Measurements from ENCODE around the gene ROR2.

ROR2 gene

GRCh38 chr9:91771864-91772263 lies 178.2 kb downstream of the ROR2 start:
- CTCF ChIA-PET, result interaction anchor here (0.7 to 2.2 kb wide), 2 partner anchors 13 to 857 kb away, joined by 3 to 11 read pairs; no protein-coding TSS in a partner anchor
- no peaks in the 10 kb centered on the region for H3K4me1 Mint-ChIP-seq
- H3K27me3 Mint-ChIP-seq, result peaks cover 30% of the 10 kb centered on the region
- H3K9me3 Mint-ChIP-seq, result no peaks in the 10 kb centered on the region
- H3K36me3 Mint-ChIP-seq, result no peaks in the 10 kb centered on the region
- DNase-seq, result no peak
- H3K27ac Mint-ChIP-seq, result no peak overlapping the region
- no peak overlapping the region for H3K4me3 Mint-ChIP-seq

DNA sequence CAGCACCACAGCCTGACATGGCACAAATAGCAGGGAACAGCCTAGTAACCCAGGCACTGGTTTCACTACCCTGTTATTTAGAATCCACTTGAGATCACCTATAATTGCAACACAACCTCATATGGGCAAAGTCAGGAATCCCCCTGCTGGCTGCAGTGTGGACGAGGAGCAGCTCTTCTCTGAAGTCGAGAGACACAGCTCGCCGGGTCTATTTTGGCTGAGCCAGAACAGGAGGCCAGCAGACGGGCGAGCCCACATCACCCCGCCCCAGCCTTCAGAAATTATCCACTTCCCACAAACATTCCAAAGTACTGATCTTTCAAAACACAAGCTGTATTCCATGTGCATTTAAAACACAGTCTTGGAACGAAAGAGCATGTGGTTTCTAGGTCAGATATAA lies 179.0 kb downstream of the ROR2 start:
- no peaks in the 10 kb centered on the region for H3K4me1 Mint-ChIP-seq
- H3K36me3 Mint-ChIP-seq, result no peaks in the 10 kb centered on the region
- H3K9me3 Mint-ChIP-seq, result no peaks in the 10 kb centered on the region
- H3K27ac Mint-ChIP-seq, result no peak overlapping the region
- H3K4me3 Mint-ChIP-seq, result no peak overlapping the region
- H3K27me3 Mint-ChIP-seq, result peaks cover 33% of the 10 kb centered on the region
- no peak for DNase-seq
- CTCF ChIA-PET, result interaction anchor here (2.2 kb wide), 1 partner anchor 12 kb away, joined by 11 read pairs; no protein-coding TSS in a partner anchor

DNA sequence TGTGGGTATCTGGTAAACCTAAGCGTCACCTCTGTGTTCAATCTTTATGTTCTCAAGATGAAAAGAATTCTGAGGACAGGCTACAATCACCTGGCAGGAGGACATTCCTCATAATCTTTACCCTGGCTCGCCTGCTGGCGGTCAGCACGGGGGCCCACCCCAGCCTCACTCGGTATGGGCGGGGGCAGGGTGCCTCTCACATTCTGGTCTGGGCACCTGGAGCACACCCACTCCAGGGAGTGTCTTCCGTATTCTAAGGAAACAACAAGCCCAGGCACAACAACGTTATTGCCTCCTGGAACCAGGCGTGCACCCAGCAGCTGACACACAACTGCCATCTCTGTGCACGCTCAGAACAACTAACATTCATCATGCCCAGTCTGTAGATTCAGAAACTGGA lies 179.8 kb downstream of the ROR2 start:
- H3K4me1 Mint-ChIP-seq, result no peaks in the 10 kb centered on the region
- H3K9me3 Mint-ChIP-seq, result no peaks in the 10 kb centered on the region
- H3K4me3 Mint-ChIP-seq, result no peak overlapping the region
- CTCF ChIA-PET, result no interaction called here
- no peak for DNase-seq
- no peaks in the 10 kb centered on the region for H3K36me3 Mint-ChIP-seq
- H3K27ac Mint-ChIP-seq, result no peak overlapping the region
- H3K27me3 Mint-ChIP-seq, result peaks cover 36% of the 10 kb centered on the region

- CTCF ChIA-PET, result no interaction called here
- Mint-ChIP-seq H3K4me1 (no peaks in the 10 kb centered on the region), H3K27ac (no peak overlapping the region), H3K4me3 (no peak overlapping the region), H3K36me3 (no peaks in the 10 kb centered on the region), H3K9me3 (no peaks in the 10 kb centered on the region), H3K27me3 (peaks cover 35% of the 10 kb centered on the region)
- no peak for DNase-seq
These were observed 180.8 kb downstream of the ROR2 start for GRCh38 chr9:91768977-91769916.

DNA sequence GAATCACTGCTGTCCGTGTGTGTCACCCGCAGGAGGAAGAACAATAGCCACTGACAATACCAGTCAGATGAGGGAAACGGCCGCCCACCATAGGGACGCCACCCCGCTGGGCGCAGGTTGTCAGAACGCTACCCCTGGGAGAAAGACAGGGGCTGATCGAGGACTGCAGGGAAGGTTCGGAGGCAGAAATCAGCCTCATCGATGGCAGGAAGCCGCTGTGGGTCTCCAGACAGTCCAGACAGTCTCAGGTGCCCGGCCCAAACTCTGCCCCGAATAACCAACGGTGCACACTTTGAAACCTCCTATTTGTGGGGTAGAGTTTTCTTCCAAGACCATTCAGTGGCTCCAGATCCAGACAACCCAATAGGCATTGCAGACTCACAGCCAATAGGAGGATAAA lies 181.5 kb downstream of the ROR2 start:
- Mint-ChIP-seq H3K4me3 (no peak overlapping the region), H3K4me1 (no peaks in the 10 kb centered on the region), H3K9me3 (no peaks in the 10 kb centered on the region), H3K27ac (no peak overlapping the region), H3K36me3 (no peaks in the 10 kb centered on the region), H3K27me3 (peaks cover 31% of the 10 kb centered on the region)
- CTCF ChIA-PET, result no interaction called here
- DNase-seq, result no peak

GRCh38 chr9:91766315-91767069 lies 183.5 kb downstream of the ROR2 start:
- Mint-ChIP-seq H3K4me1 (no peaks in the 10 kb centered on the region), H3K9me3 (no peaks in the 10 kb centered on the region), H3K36me3 (no peaks in the 10 kb centered on the region), H3K27me3 (peaks cover 36% of the 10 kb centered on the region), H3K4me3 (no peak overlapping the region), H3K27ac (no peak overlapping the region)
- no peak for DNase-seq
- CTCF ChIA-PET, result no interaction called here

GRCh38 chr9:91765296-91765695 lies 184.7 kb downstream of the ROR2 start:
- no peaks in the 10 kb centered on the region for H3K9me3 Mint-ChIP-seq
- CTCF ChIA-PET, result no interaction called here
- no peak overlapping the region for H3K27ac Mint-ChIP-seq
- no peak for DNase-seq
- H3K4me1 Mint-ChIP-seq, result no peaks in the 10 kb centered on the region
- H3K36me3 Mint-ChIP-seq, result no peaks in the 10 kb centered on the region
- H3K4me3 Mint-ChIP-seq, result no peak overlapping the region
- peaks cover 39% of the 10 kb centered on the region for H3K27me3 Mint-ChIP-seq

DNA sequence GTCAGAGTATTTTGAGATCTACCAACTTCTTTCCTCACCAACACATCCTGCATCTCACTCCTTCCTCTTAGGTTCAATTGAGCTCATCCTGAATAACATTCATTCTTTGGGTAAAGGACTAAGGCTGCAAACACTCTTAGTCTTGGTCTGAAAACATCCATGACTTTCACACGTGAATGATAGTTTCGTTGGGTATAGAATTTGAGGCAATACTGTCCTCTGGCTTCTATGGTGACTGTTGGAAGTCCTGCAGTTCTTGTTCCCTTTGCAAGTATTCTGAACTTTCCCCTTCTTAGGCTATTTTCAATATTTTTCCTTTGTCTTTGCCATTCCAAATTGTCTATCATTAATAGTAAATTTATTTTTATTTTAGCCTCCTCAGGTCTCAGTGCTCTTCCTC lies 185.4 kb downstream of the ROR2 start:
- Mint-ChIP-seq H3K4me3 (no peak overlapping the region), H3K4me1 (no peaks in the 10 kb centered on the region), H3K27me3 (peaks cover 39% of the 10 kb centered on the region), H3K36me3 (no peaks in the 10 kb centered on the region), H3K27ac (no peak overlapping the region), H3K9me3 (no peaks in the 10 kb centered on the region)
- CTCF ChIA-PET, result no interaction called here
- no peak for DNase-seq

- Mint-ChIP-seq H3K27me3 (peaks cover 26% of the 10 kb centered on the region), H3K9me3 (no peaks in the 10 kb centered on the region), H3K4me1 (no peaks in the 10 kb centered on the region), H3K4me3 (no peak overlapping the region), H3K27ac (no peak overlapping the region), H3K36me3 (no peaks in the 10 kb centered on the region)
- DNase-seq, result no peak
- CTCF ChIA-PET, result interaction anchor here (0.7 to 0.8 kb wide), 2 partner anchors 29 to 34 kb away, joined by 3 read pairs; no protein-coding TSS in a partner anchor
These were observed 188.7 kb downstream of the ROR2 start for GRCh38 chr9:91761362-91761761.

DNA sequence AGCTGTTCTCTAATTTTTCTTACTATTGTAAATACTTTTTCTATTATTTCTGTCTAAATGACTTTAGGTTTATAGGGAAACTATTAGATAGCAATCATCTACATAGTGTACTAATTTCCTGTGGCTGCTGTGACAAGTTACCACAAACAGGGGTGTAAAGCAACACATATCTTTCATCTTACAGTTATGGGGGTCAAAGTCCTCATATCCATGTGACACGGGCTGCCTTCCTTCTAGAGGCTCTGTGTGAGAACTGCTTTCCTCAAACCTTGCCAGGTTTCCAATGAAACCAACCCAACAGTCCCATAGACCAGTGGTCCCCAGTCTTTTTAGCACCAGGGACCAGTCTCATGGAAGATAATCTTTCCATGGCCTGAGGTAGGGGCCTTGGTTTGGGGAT lies 189.1 kb downstream of the ROR2 start:
- Mint-ChIP-seq H3K27ac (no peak overlapping the region), H3K4me3 (no peak overlapping the region), H3K4me1 (no peaks in the 10 kb centered on the region), H3K36me3 (no peaks in the 10 kb centered on the region), H3K27me3 (peaks cover 22% of the 10 kb centered on the region), H3K9me3 (no peaks in the 10 kb centered on the region)
- CTCF ChIA-PET, result interaction anchor here (0.7 kb wide), 1 partner anchor 30 kb away, joined by 3 read pairs; no protein-coding TSS in a partner anchor
- no peak for DNase-seq

DNA sequence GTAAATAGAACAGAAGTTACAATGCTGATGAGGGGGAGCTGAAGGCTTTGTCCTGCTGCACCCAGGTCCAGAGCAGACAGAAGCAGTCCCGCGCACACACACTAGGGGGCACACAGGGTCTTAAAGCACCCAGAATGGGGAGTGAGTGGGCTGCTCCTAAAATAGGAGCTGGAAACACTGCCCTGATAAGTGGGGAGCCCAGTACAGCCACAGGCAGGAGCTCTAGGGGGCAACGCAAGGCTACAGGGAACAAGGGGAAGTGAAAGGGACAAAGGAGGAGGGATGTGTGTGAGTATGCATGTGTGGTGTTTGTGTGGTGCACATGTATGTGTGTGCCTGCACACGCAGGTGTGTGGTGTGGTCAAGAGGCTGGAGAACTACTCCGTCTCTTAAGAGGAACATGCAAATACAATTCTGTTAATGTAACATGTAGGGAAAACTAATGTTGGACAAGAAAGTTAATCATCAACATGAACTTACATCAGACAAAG lies 191.5 kb downstream of the ROR2 start:
- Mint-ChIP-seq H3K9me3 (no peaks in the 10 kb centered on the region), H3K4me1 (no peaks in the 10 kb centered on the region), H3K27ac (no peak overlapping the region), H3K4me3 (no peak overlapping the region), H3K36me3 (no peaks in the 10 kb centered on the region), H3K27me3 (peaks cover 12% of the 10 kb centered on the region)
- DNase-seq, result peak; percentile 53
- CTCF ChIA-PET, result interaction anchor here (0.7 to 2.7 kb wide), 8 partner anchors 13 to 296 kb away, joined by 3 to 11 read pairs (median 4); no protein-coding TSS in a partner anchor

GRCh38 chr9:91757782-91758181 lies 192.2 kb downstream of the ROR2 start:
- Mint-ChIP-seq H3K27ac (no peak overlapping the region), H3K4me1 (no peaks in the 10 kb centered on the region), H3K36me3 (no peaks in the 10 kb centered on the region), H3K27me3 (peaks cover 12% of the 10 kb centered on the region), H3K9me3 (no peaks in the 10 kb centered on the region), H3K4me3 (no peak overlapping the region)
- CTCF ChIA-PET, result interaction anchor here (0.7 to 2.7 kb wide), 7 partner anchors 14 to 297 kb away, joined by 3 to 11 read pairs (median 4); no protein-coding TSS in a partner anchor
- no peak for DNase-seq

DNA sequence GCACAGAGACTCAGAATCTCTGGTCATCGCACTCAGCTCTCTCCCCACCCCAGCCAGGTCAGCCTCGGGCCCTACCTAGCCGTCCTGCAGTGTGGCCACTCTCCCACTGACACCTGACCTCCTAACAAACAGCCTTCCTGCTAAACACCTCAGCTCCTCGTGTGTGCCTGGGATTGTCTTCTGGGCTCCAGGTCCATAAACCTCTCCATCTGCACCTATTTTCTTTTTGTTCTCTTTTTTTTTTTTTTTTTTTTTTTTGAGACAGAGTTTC lies 193.6 kb downstream of the ROR2 start:
- Mint-ChIP-seq H3K9me3 (no peaks in the 10 kb centered on the region), H3K4me3 (no peak overlapping the region), H3K27ac (no peak overlapping the region), H3K27me3 (peaks cover 6% of the 10 kb centered on the region), H3K4me1 (no peaks in the 10 kb centered on the region), H3K36me3 (no peaks in the 10 kb centered on the region)
- CTCF ChIA-PET, result interaction anchor here (0.7 kb wide), 1 partner anchor 1923 kb away, joined by 3 read pairs; no protein-coding TSS in a partner anchor
- DNase-seq, result no peak

DNA sequence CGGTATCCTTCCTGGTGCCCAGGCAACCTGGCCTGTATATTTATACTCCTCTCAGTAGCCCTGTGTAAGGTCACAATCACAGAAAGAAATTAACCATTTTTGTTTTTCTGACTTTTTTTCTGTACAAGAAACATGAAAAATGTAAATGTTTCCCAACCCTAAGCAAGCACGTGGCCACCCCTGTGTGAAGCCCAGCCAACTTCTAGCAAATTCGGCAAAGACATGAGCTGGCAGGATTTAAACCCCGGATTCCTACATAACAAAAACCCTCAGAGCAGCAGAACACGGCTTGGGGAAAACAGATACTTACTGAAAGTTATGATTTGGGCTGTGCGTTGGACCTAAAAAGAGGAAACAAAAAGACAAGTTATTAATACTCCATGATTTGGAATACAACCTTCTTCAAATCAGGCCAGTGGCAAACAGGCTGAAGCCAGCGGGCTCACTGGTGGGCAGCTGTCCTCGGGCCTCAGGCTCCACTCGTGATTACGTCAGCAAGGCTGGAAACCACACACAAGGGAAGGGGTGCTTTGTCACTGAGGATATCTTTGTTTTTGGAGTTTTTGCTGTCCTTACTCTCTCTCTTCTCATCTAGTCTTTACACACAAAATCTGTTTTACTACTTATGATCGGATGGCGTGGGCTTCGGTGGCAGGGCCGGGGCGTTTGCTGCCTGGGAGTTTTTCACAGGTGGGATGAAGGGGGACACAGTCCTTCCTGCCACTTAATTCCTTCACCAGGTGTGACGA lies 194.1 kb downstream of the ROR2 start:
- Mint-ChIP-seq H3K36me3 (no peaks in the 10 kb centered on the region), H3K27me3 (peaks cover 5% of the 10 kb centered on the region), H3K27ac (no peak overlapping the region), H3K4me3 (no peak overlapping the region), H3K9me3 (no peaks in the 10 kb centered on the region), H3K4me1 (no peaks in the 10 kb centered on the region)
- CTCF ChIA-PET, result interaction anchor here (0.7 kb wide), 1 partner anchor 1923 kb away, joined by 3 read pairs; no protein-coding TSS in a partner anchor
- DNase-seq, result no peak
